Type B pancreatic cell (in vitro differentiated cells): ENCODE measurements around the gene PRKN. TPM values are rescaled to one million over a fixed set of nuclear protein-coding genes. Genes with fewer than 3 reads are reported as not detected.

ENCODE experiments used
- DNase-seq: peaks from one replicate; pipeline ENCODE4 v3.0.0; 2021; ENCODE audit warnings: mixed read lengths; ENCODE audit not compliant: unreplicated experiment; ENCODE audit errors: extremely low spot score
- H3K27ac Mint-ChIP-seq: 2 replicates; pipeline ENCODE4 v1.8.0; 2021; ENCODE audit warnings: mild to moderate bottlenecking, mixed read lengths
- H3K27me3 Mint-ChIP-seq: 2 replicates; pipeline ENCODE4 v1.8.0; 2021; ENCODE audit warnings: mixed read lengths
- H3K36me3 Mint-ChIP-seq: 2 replicates; pipeline ENCODE4 v1.8.0; 2021; ENCODE audit warnings: mixed read lengths
- H3K4me1 Mint-ChIP-seq: one replicate; pipeline ENCODE4 v1.8.0; 2021; ENCODE audit warnings: mixed read lengths; ENCODE audit not compliant: unreplicated experiment
- H3K4me3 Mint-ChIP-seq: 2 replicates; pipeline ENCODE4 v1.8.0; 2021; ENCODE audit warnings: mild to moderate bottlenecking, mixed read lengths
- H3K9me3 Mint-ChIP-seq: 2 replicates; pipeline ENCODE4 v1.8.0; 2021; ENCODE audit warnings: mixed read lengths
- total RNA-seq: library from RNA; stranded (reverse); gene quantifications from 2 replicates; pipeline ENCODE4 v1.2.1, GENCODE V29; 2021; ENCODE audit warnings: low replicate concordance
- TF ChIP-seq, protein P1 (sequence below): fragments of 200-600 bp; sonication (generic); conservative IDR thresholded peaks from 2 replicates; pipeline ENCODE4 v1.5.0; 2021; ENCODE audit warnings: antibody characterized with exemption, mild to moderate bottlenecking

The PRKN gene
- total RNA-seq, 1 donor from 2014 or later = 6.2 TPM

DNA sequence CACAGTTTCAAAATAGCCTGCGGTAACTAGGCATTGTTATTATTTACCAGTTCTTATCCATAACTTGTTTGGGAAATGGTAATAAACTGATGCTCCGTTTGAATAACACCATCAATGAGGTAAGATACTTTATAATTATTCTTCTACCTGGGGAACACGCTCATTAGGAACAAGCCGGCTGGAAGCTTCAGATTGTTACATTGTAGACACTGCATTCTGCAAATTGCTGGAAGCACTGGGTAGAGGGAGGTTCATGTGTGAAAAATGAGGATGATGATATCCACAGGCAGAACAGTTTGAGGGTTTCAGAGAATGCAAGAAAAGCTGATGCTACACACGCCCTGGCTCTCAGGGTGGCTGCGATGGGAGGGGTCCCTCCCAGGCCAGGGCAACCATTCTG is 893.1 kb downstream of the PRKN start:
- H3K4me1 Mint-ChIP-seq = peaks cover 35% of the 10 kb centered on the region

DNA sequence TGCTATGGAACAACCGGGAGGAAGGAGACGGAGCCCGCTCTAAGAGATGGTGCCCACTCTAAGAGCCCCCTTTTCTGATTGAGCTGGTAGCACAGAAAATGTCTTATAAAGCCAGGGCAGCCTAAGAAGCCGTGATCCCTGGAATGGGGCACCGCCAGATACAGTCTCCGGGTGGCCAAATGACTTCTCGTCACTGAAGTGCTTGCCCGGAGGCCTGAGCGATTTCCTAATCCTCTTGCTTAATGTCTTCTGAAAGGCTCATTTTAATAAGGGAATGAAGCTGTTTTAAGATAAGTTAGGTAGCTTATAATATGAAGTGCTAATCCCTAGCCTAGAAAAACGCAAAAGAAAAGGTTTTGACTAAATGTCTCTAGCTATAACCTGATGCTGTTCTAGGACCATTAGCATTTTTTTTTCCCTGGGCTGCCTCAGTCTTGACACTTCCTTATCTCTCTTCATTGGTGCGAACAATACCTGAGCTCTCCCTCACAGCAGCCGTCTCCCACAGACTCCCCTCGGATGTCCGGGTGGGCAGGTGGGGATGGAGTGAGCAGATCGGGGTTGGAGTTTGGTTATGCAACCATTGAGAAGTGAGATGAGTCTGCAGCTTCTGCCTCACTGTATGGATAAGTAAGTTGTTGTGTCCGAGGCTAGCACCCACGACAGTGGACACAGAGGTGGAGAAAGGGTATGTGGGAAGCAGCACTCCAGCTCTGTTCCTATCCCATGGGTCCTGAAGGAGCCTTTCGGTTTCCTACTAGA is 894.3 kb downstream of the PRKN start:
- H3K9me3 Mint-ChIP-seq = no peaks in the 10 kb centered on the region
- H3K27ac Mint-ChIP-seq = no peak overlapping the region
- no peak for DNase-seq
- peaks cover 9% of the 10 kb centered on the region for H3K27me3 Mint-ChIP-seq
- peaks cover 25% of the 10 kb centered on the region for H3K4me1 Mint-ChIP-seq
- H3K4me3 Mint-ChIP-seq = no peak overlapping the region
- H3K36me3 Mint-ChIP-seq = no peaks in the 10 kb centered on the region
- TF ChIP-seq, protein P1, sequence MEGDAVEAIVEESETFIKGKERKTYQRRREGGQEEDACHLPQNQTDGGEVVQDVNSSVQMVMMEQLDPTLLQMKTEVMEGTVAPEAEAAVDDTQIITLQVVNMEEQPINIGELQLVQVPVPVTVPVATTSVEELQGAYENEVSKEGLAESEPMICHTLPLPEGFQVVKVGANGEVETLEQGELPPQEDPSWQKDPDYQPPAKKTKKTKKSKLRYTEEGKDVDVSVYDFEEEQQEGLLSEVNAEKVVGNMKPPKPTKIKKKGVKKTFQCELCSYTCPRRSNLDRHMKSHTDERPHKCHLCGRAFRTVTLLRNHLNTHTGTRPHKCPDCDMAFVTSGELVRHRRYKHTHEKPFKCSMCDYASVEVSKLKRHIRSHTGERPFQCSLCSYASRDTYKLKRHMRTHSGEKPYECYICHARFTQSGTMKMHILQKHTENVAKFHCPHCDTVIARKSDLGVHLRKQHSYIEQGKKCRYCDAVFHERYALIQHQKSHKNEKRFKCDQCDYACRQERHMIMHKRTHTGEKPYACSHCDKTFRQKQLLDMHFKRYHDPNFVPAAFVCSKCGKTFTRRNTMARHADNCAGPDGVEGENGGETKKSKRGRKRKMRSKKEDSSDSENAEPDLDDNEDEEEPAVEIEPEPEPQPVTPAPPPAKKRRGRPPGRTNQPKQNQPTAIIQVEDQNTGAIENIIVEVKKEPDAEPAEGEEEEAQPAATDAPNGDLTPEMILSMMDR = no peak

More for the DNA sequence above, 893.1 kb downstream of the PRKN start:
- no peak for DNase-seq
- TF ChIP-seq, protein P1 = no peak
- Mint-ChIP-seq H3K27ac (no peak overlapping the region), H3K4me3 (no peak overlapping the region), H3K9me3 (no peaks in the 10 kb centered on the region), H3K36me3 (no peaks in the 10 kb centered on the region), H3K27me3 (peaks cover 9% of the 10 kb centered on the region)

DNA sequence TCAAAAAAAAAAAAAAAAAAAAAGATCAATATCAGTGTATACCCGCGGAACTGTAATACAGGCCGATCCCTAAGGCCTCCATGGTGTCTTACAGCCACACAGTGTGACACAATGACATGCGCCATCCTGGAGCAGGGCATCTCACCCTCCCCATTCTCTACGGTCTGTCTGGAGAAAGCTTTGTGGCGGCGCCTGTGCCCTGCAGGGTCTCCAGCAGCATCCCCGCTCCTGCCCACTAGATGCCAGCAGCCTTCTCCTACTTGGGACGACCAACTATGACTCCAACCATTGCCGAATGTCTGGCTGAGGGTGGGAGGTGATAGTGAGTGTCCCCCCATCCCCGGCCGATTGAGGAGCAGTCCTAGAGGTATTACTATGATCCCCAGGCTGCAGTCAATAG is 894.9 kb downstream of the PRKN start:
- no peak for DNase-seq
- H3K27me3 Mint-ChIP-seq = peaks cover 9% of the 10 kb centered on the region
- no peak overlapping the region for H3K4me3 Mint-ChIP-seq
- H3K9me3 Mint-ChIP-seq = no peaks in the 10 kb centered on the region
- H3K27ac Mint-ChIP-seq = no peak overlapping the region
- no peaks in the 10 kb centered on the region for H3K36me3 Mint-ChIP-seq
- peaks cover 24% of the 10 kb centered on the region for H3K4me1 Mint-ChIP-seq
- TF ChIP-seq, protein P1 = no peak

DNA sequence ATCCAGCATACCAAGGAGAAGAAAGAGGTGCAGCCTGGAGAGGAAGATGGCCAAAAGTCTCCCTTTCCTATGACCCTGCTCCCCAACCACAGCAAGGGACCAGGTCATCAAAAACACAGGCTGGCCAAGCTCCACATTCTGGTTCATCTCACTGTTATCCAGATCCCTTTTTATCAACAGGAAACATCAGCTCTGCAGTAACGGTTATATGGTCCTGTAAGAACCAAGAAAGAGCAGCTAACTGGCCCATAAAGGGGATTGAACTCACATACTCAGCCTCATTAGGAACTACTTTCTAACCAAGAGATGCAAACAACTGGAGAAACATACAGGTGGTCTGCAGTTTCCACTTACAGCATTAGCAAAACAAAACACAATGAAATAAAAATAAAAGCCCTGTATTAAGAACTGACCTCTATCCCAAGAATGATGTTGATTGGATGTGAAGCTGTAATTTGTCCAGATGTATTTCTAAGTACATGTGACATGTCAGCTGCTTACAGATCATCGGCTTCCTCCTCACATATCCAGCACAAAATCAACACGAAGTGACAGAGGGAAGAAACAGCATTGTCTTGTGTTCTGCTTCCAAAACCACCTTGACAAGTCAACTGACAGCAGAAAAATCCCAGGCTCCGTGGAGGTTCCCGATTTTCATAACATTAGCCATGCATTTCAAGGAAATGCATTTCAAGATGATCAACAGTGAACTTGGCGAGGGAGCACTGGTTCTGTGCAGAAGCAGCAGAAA is 896.5 kb downstream of the PRKN start:
- Mint-ChIP-seq H3K27ac (no peak overlapping the region), H3K4me1 (peaks cover 20% of the 10 kb centered on the region), H3K36me3 (no peaks in the 10 kb centered on the region), H3K27me3 (peaks cover 9% of the 10 kb centered on the region), H3K9me3 (no peaks in the 10 kb centered on the region), H3K4me3 (no peak overlapping the region)
- TF ChIP-seq, protein P1 = no peak
- DNase-seq = no peak

DNA sequence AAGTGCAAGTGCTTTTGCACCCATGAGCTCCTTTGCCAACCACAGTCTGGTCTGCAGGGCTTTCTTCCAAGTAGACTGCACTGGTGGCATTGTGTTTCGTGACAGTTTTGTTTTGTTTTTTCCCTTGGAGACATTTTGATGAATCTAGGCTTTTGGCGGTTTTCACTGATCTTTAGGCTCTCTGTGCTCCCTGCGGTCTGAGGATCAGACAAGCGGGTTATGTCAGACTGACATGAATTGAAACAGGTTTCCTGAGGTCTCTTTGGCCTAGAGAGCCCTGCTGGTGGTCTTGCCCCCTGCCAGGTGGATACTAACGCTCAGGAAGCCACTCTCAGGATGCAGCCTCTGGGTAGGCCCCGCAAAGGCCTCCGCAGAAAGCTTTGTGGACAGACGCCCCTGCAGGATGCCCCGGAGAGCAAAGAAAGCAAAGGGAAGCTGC is 898.3 kb downstream of the PRKN start:
- no peaks in the 10 kb centered on the region for H3K9me3 Mint-ChIP-seq
- peaks cover 8% of the 10 kb centered on the region for H3K4me1 Mint-ChIP-seq
- no peaks in the 10 kb centered on the region for H3K36me3 Mint-ChIP-seq
- no peak for DNase-seq
- H3K4me3 Mint-ChIP-seq = no peak overlapping the region
- peaks cover 6% of the 10 kb centered on the region for H3K27me3 Mint-ChIP-seq
- TF ChIP-seq, protein P1 = no peak
- no peak overlapping the region for H3K27ac Mint-ChIP-seq
